ENCODE data around the gene ZNF547.

Gene ZNF547

DNA sequence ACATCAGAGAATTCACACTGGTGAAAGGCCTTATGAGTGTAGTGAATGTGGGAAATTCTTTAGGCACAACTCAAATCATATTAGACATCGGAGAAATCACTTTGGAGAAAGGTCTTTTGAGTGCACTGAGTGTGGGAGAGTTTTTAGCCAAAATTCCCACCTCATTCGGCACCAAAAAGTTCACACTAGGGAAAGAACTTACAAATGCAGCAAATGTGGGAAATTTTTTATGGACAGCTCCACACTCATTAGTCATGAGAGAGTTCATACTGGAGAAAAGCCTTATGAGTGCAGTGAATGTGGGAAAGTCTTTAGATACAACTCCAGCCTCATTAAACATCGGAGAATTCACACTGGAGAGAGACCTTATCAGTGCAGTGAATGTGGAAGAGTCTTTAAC is 57.7 kb downstream of the ZNF547 start:
- TF ChIP-seq, protein P1, sequence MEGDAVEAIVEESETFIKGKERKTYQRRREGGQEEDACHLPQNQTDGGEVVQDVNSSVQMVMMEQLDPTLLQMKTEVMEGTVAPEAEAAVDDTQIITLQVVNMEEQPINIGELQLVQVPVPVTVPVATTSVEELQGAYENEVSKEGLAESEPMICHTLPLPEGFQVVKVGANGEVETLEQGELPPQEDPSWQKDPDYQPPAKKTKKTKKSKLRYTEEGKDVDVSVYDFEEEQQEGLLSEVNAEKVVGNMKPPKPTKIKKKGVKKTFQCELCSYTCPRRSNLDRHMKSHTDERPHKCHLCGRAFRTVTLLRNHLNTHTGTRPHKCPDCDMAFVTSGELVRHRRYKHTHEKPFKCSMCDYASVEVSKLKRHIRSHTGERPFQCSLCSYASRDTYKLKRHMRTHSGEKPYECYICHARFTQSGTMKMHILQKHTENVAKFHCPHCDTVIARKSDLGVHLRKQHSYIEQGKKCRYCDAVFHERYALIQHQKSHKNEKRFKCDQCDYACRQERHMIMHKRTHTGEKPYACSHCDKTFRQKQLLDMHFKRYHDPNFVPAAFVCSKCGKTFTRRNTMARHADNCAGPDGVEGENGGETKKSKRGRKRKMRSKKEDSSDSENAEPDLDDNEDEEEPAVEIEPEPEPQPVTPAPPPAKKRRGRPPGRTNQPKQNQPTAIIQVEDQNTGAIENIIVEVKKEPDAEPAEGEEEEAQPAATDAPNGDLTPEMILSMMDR (IDR thresholded peaks at IDR 0.05; ENCODE audit: low read depth, low read length, poor library complexity, severe bottlenecking), result no peak
- no peak for TF ChIP-seq EZH2phosphoT487 (IDR thresholded peaks at IDR 0.05; ENCODE audit: borderline replicate concordance, low read length)
- H3K36me3 ChIP-seq (ENCODE audit: control insufficient read depth, low read length), result peaks cover 29% of the 10 kb centered on the region
- H4K20me1 ChIP-seq (ENCODE audit: control insufficient read depth, insufficient read depth, low read depth, low read length), result no peaks in the 10 kb centered on the region
- H3K4me1 ChIP-seq (ENCODE audit: control insufficient read depth, low read length), result no peaks in the 10 kb centered on the region
- no peaks in the 10 kb centered on the region for H3K79me2 ChIP-seq (ENCODE audit: control insufficient read depth, low read length)
- H3K4me3 ChIP-seq (ENCODE audit: low read length), result no peak overlapping the region
- H3K27me3 ChIP-seq (ENCODE audit: control insufficient read depth, low read length), result no peaks in the 10 kb centered on the region
- H3K27ac ChIP-seq (ENCODE audit: low read depth, low read length), result no peak overlapping the region
- no peaks in the 10 kb centered on the region for H3F3A ChIP-seq (ENCODE audit: control insufficient read depth, insufficient read depth)
- H3K9me3 ChIP-seq (ENCODE audit: control insufficient read depth, insufficient read depth, low read length), result peaks cover 26% of the 10 kb centered on the region
- H3K9me2 ChIP-seq (replicated peaks; ENCODE audit: control insufficient read depth, low read length), result no peaks in the 10 kb centered on the region
- H3K4me2 ChIP-seq (ENCODE audit: low read length), result no peak overlapping the region

Measured in DOHH2 (cell line).